ENCODE measurements around the gene ZNF385B.

DNA sequence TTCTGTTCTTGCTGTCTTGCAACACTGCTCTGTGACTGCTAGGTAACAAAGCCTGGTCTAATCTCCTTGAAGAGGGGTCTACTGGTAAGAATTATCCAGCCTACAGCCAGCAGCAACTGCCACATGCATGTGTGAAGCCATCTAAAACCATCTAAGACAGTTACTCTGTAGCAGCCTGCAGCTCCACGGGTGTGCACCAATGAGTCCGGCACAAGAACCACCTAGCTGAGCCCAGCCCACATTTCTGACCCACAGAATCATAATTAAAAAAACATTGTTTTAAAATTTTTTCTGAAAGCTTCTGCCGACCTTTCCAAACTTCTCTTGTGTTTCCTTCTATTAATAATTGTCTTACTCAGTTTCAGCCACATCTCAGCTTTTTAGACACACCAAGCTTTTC, 102.8 kb downstream of the ZNF385B start:
- TF ChIP-seq POLR2A (IDR thresholded peaks at IDR 0.05) (no peak), EP300 (IDR thresholded peaks at IDR 0.05) (no peak)
- TF ChIP-seq, protein P1, sequence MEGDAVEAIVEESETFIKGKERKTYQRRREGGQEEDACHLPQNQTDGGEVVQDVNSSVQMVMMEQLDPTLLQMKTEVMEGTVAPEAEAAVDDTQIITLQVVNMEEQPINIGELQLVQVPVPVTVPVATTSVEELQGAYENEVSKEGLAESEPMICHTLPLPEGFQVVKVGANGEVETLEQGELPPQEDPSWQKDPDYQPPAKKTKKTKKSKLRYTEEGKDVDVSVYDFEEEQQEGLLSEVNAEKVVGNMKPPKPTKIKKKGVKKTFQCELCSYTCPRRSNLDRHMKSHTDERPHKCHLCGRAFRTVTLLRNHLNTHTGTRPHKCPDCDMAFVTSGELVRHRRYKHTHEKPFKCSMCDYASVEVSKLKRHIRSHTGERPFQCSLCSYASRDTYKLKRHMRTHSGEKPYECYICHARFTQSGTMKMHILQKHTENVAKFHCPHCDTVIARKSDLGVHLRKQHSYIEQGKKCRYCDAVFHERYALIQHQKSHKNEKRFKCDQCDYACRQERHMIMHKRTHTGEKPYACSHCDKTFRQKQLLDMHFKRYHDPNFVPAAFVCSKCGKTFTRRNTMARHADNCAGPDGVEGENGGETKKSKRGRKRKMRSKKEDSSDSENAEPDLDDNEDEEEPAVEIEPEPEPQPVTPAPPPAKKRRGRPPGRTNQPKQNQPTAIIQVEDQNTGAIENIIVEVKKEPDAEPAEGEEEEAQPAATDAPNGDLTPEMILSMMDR (IDR thresholded peaks at IDR 0.05), result no peak
